Caco-2 (cell line): ENCODE measurements around the gene NMNAT3. TPM values are rescaled to one million over a fixed set of nuclear protein-coding genes. Genes with fewer than 3 reads are reported as not detected.

ENCODE experiments used
- BruUV-seq: library from RNA; stranded (reverse); fragments of 400-500 nt; replicated peaks from 2 replicates; lab custom pipeline; 2021; lab: Mats Ljungman, UMichigan
- CTCF ChIA-PET: fragments of 300-600 bp; sonication (Branson Sonifier 250); formaldehyde crosslinking; loops from one replicate; lab custom pipeline; 2022; ENCODE audit warnings: antibody characterized with exemption; lab: Charles Lee
- POLR2A ChIA-PET: fragments of 300-600 bp; sonication (Branson Sonifier 250); formaldehyde crosslinking; loops from one replicate; lab custom pipeline; 2022; ENCODE audit warnings: antibody characterized with exemption; lab: Charles Lee
- DNase-seq, 2 experiments: peaks; one replicate each; pipeline versions ENCODE4 v3.0.0 to v3.0.0-alpha.2; 2020 to 2022
- H3K27me3 ChIP-seq: replicated peaks from 2 replicates; pipeline ENCODE4 v1.6.0; 2011; ENCODE audit warnings: low read length; ENCODE audit not compliant: control insufficient read depth, insufficient read depth
- H3K36me3 ChIP-seq: 2 replicates; pipeline ENCODE4 v1.5.1; 2011; ENCODE audit warnings: low read length; ENCODE audit not compliant: control insufficient read depth, insufficient read depth
- H3K4me1 ChIP-seq: fragments of 250-450 bp; sonication (Bioruptor Pico); 2 replicates; pipeline ENCODE4 v1.5.1; 2020; ENCODE audit warnings: mild to moderate bottlenecking
- H3K4me3 ChIP-seq: 2 replicates; pipeline ENCODE4 v1.5.1; 2011; ENCODE audit warnings: low read depth, mild to moderate bottlenecking, control low read depth, low read length
- H3K9me3 ChIP-seq: fragments of 250-450 bp; sonication (Bioruptor Pico); 2 replicates; pipeline ENCODE4 v1.5.1; 2020; ENCODE audit warnings: mild to moderate bottlenecking, moderate library complexity
- H3K27ac Mint-ChIP-seq: one replicate; pipeline ENCODE4 v1.8.0; 2022; ENCODE audit warnings: mixed read lengths; ENCODE audit not compliant: unreplicated experiment
- H3K27me3 Mint-ChIP-seq: one replicate; pipeline ENCODE4 v1.8.0; 2022; ENCODE audit warnings: mixed read lengths; ENCODE audit not compliant: insufficient read depth, unreplicated experiment
- H3K36me3 Mint-ChIP-seq: one replicate; pipeline ENCODE4 v1.8.0; 2022; ENCODE audit warnings: mild to moderate bottlenecking, mixed read lengths; ENCODE audit not compliant: insufficient read depth, unreplicated experiment
- H3K4me1 Mint-ChIP-seq: one replicate; pipeline ENCODE4 v1.8.0; 2022; ENCODE audit warnings: low read depth, mixed read lengths; ENCODE audit not compliant: unreplicated experiment
- H3K4me3 Mint-ChIP-seq: one replicate; pipeline ENCODE4 v1.8.0; 2022; ENCODE audit warnings: mild to moderate bottlenecking, moderate library complexity, mixed read lengths; ENCODE audit not compliant: unreplicated experiment
- H3K9me3 Mint-ChIP-seq: one replicate; pipeline ENCODE4 v1.8.0; 2022; ENCODE audit warnings: mixed read lengths; ENCODE audit not compliant: unreplicated experiment
- intact Hi-C: fragments of 100-400 bp; cut with micrococcal nuclease; formaldehyde crosslinking; loops from one replicate; pipeline ENCODE4 v1.10.0; 2022; ENCODE audit not compliant: unreplicated experiment
- total RNA-seq: library from RNA; stranded (reverse); gene quantifications from 2 replicates; pipeline ENCODE4 v1.2.3, GENCODE V29; 2022
- TF ChIP-seq, protein P1 (sequence below), 2 experiments: fragments of 200-600 bp in 1 of 2; IDR thresholded peaks; 1 replicate in 1 of 2; 2 replicates in 1 of 2; pipeline versions ENCODE4 v1.5.1 to v1.8.0; 2011 to 2022; ENCODE audit warnings: antibody characterized with exemption in 1 of 2, control low read depth in 1 of 2, inconsistent platforms in 1 of 2, low read depth in 1 of 2, low read length in 1 of 2, mild to moderate bottlenecking in 1 of 2, moderate library complexity in 1 of 2; ENCODE audit not compliant: insufficient read depth in 1 of 2, severe bottlenecking in 1 of 2, unreplicated experiment in 1 of 2

Gene NMNAT3
- total RNA-seq, 1 experiment from 2014 or later = 17.6 TPM

DNA sequence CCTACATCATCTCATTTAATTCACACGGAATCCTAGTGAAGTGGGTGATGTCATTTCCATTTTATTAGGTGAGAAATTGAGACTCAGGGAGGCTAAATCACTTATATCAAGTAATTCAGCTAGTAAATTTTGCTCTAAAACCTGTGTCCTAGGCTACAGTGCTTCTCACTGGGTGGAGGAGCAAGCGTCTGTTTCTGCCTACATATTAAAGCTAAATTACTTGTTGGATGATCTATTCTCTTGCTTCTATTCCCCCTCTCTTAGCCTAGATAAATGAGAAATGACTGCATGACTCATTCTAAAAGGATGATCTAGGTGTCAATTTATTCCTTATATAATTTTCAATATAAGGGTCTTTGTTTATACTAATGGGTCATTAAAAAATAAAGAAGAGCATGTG is 100.4 kb downstream of the NMNAT3 start:
- no peaks in the 10 kb centered on the region for H3K9me3 Mint-ChIP-seq
- POLR2A ChIA-PET = no interaction called here
- no peaks in the 10 kb centered on the region for H3K4me1 Mint-ChIP-seq

DNA sequence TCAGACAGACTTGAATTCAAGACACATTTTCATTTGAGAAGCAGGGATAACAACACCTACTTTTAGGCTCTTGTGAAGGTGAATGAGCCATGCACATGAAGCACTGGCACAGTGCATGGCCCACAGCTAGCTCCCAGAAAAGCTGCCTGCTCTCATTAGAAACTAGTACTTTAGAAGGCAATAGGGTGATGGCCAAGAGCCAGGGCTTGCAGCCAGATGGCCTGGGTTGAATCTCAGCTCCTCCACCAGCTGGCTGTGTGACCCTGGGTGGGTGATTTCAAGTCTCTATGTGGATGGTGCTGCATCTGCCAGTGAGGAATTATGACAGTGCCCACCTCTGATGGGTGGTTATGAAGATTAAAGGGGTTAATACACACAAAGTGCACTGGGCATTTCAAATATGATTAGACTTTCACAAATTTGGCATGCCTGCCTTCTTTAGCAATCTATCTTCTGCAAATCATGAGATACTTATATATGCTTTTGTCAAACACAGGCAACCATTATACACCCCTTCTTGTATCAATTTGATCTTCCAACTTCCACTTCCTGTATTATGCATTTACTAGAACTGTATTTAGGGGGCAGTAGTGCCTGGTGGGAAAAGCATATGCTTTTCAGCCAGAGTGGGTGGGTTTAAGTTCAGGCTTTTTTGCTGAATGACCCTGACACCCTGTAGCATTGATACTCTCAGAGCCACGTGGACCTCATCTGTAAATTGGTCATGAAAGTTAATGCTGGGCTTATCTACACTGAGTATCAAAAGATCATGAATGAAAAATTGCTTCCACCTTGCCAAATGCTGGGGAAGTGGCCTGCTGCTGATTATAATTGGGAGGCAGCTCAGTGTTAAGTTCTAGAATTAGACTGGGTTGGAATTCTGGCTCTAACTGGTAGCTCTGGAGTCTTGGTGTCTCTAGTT is 103.5 kb downstream of the NMNAT3 start:
- CTCF ChIA-PET = no interaction called here
- no peak overlapping the region for H3K4me3 Mint-ChIP-seq

More for the DNA sequence above, 100.4 kb downstream of the NMNAT3 start:
- intact Hi-C loops = no loop called here
- no peak overlapping the region for H3K4me3 Mint-ChIP-seq
- Histone ChIP-seq H3K9me3 (no peaks in the 10 kb centered on the region), H3K36me3 (no peaks in the 10 kb centered on the region), H3K4me1 (no peaks in the 10 kb centered on the region), H3K4me3 (no peak overlapping the region), H3K27me3 (no peaks in the 10 kb centered on the region)
- no peak overlapping the region for H3K27ac Mint-ChIP-seq
- H3K27me3 Mint-ChIP-seq = no peaks in the 10 kb centered on the region
- no peak for DNase-seq
- TF ChIP-seq, protein P1, sequence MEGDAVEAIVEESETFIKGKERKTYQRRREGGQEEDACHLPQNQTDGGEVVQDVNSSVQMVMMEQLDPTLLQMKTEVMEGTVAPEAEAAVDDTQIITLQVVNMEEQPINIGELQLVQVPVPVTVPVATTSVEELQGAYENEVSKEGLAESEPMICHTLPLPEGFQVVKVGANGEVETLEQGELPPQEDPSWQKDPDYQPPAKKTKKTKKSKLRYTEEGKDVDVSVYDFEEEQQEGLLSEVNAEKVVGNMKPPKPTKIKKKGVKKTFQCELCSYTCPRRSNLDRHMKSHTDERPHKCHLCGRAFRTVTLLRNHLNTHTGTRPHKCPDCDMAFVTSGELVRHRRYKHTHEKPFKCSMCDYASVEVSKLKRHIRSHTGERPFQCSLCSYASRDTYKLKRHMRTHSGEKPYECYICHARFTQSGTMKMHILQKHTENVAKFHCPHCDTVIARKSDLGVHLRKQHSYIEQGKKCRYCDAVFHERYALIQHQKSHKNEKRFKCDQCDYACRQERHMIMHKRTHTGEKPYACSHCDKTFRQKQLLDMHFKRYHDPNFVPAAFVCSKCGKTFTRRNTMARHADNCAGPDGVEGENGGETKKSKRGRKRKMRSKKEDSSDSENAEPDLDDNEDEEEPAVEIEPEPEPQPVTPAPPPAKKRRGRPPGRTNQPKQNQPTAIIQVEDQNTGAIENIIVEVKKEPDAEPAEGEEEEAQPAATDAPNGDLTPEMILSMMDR (IDR thresholded peaks at IDR 0.05; ENCODE audit: insufficient read depth in 1 of 2, low read depth in 1 of 2, low read length in 1 of 2, severe bottlenecking in 1 of 2, unreplicated experiment in 1 of 2) = no peak
- no TSS peak for BruUV-seq
- CTCF ChIA-PET = interaction anchor here (1.3 kb wide), 1 partner anchor 13 kb away, joined by 3 read pairs; no protein-coding TSS in a partner anchor
- H3K36me3 Mint-ChIP-seq = peaks cover 6% of the 10 kb centered on the region

More for the DNA sequence above, 103.5 kb downstream of the NMNAT3 start:
- Mint-ChIP-seq H3K27me3 (no peaks in the 10 kb centered on the region), H3K9me3 (peaks cover 18% of the 10 kb centered on the region), H3K36me3 (peaks cover 16% of the 10 kb centered on the region), H3K4me1 (no peaks in the 10 kb centered on the region), H3K27ac (no peak overlapping the region)
- H3K9me3 ChIP-seq = no peaks in the 10 kb centered on the region
- no TSS peak for BruUV-seq
- no peaks in the 10 kb centered on the region for H3K4me1 ChIP-seq
- TF ChIP-seq, protein P1 (IDR thresholded peaks at IDR 0.05; ENCODE audit: insufficient read depth in 1 of 2, low read depth in 1 of 2, low read length in 1 of 2, severe bottlenecking in 1 of 2, unreplicated experiment in 1 of 2) = no peak
- H3K27me3 ChIP-seq = no peaks in the 10 kb centered on the region
- POLR2A ChIA-PET = no interaction called here
- no peak overlapping the region for H3K4me3 ChIP-seq
- no peak for DNase-seq
- H3K36me3 ChIP-seq = peaks cover 2% of the 10 kb centered on the region; the same call in 1 of the 2 replicates
- intact Hi-C loops = no loop called here
